Prostate gland (tissue), 2 donors: ENCODE results near the gene PHTF2. TPM values are rescaled to one million over a fixed set of nuclear protein-coding genes. Genes with fewer than 3 reads are reported as not detected.

Experiments
- DNase-seq: peaks from one replicate; pipeline ENCODE4 v3.0.0-alpha.2; 2019; ENCODE audit warnings: low spot score
- H3K27ac ChIP-seq, 2 donors: fragments of 200-600 bp; sonication (generic); 2 replicates each; pipeline ENCODE4 v1.5.1; 2017 to 2019
- H3K27me3 ChIP-seq: fragments of 200-600 bp; sonication (generic); replicated peaks from 2 replicates; pipeline ENCODE4 v1.5.1; 2019; ENCODE audit not compliant: insufficient read depth
- H3K36me3 ChIP-seq, 2 donors: fragments of 200-600 bp; sonication (generic); 1 replicate in 1 of 2; 2 replicates in 1 of 2; pipeline versions ENCODE4 v1.5.1 to v1.8.1; 2017 to 2019
- H3K4me1 ChIP-seq: fragments of 200-600 bp; sonication (generic); replicated peaks from 2 replicates; pipeline ENCODE4 v1.5.1; 2019
- H3K4me3 ChIP-seq, 2 donors: fragments of 200-600 bp; sonication (generic); 2 replicates each; pipeline ENCODE4 v1.5.1; 2017 to 2019
- H3K9me3 ChIP-seq: fragments of 200-600 bp; sonication (generic); 2 replicates; pipeline ENCODE4 v1.5.1; 2017
- POLR2A ChIP-seq: fragments of 450-650 bp; IDR thresholded peaks from one replicate; pipeline ENCODE4 v1.6.1; 2016; ENCODE audit warnings: antibody characterized with exemption, mild to moderate bottlenecking
- POLR2AphosphoS5 ChIP-seq: sonication (generic); formaldehyde crosslinking; IDR thresholded peaks from one replicate; pipeline ENCODE4 v1.6.1; 2017; ENCODE audit warnings: antibody characterized with exemption
- WGBS: methylation state at CpG from one replicate; pipeline ENCODE4 v1.1.5; 2018; 5-methylcytosine and 5-hydroxymethylcytosine counted together
- intact Hi-C: fragments of 100-400 bp; cut with DNase I; formaldehyde crosslinking; loops from one replicate; pipeline ENCODE4 v1.14.2; 2022
- small RNA-seq, 2 donors: library from RNA; depleted of rRNA; stranded (forward); fragments of <200 nt; gene quantifications; one replicate each; pipeline ENCODE3, GENCODE V24; 2016
- total RNA-seq, 2 donors: library from RNA; depleted of rRNA; stranded (reverse); fragments of >200 nt; gene quantifications; one replicate each; pipeline ENCODE4 v1.1.0, GENCODE V29; 2016
- TF ChIP-seq, protein P1 (sequence below), 4 experiments: fragments of 200-600 bp in 2 of 4; fragments of 450-650 bp in 2 of 4; sonication (generic) in 2 of 4; IDR thresholded peaks; 1 replicate in 3 of 4; 2 replicates in 1 of 4; pipeline ENCODE4 v1.5.1; 2016 to 2019; ENCODE audit warnings: antibody characterized with exemption in 4 of 4, mild to moderate bottlenecking in 2 of 4, moderate library complexity in 2 of 4

The PHTF2 gene
- total RNA-seq, 2 donors from 2014 or later = 7.7 to 17.3 TPM

- WGBS = 71% methylated on average over 3 of the region's 3 CpGs
- intact Hi-C loops = no loop called here
- Histone ChIP-seq H3K27me3 (no peaks in the 10 kb centered on the region), H3K4me3 (no peak overlapping the region), H3K36me3 (no peaks in the 10 kb centered on the region), H3K9me3 (no peaks in the 10 kb centered on the region), H3K27ac (no peak overlapping the region), H3K4me1 (no peaks in the 10 kb centered on the region)
- TF ChIP-seq POLR2AphosphoS5 (no peak), POLR2A (no peak)
- TF ChIP-seq, protein P1, sequence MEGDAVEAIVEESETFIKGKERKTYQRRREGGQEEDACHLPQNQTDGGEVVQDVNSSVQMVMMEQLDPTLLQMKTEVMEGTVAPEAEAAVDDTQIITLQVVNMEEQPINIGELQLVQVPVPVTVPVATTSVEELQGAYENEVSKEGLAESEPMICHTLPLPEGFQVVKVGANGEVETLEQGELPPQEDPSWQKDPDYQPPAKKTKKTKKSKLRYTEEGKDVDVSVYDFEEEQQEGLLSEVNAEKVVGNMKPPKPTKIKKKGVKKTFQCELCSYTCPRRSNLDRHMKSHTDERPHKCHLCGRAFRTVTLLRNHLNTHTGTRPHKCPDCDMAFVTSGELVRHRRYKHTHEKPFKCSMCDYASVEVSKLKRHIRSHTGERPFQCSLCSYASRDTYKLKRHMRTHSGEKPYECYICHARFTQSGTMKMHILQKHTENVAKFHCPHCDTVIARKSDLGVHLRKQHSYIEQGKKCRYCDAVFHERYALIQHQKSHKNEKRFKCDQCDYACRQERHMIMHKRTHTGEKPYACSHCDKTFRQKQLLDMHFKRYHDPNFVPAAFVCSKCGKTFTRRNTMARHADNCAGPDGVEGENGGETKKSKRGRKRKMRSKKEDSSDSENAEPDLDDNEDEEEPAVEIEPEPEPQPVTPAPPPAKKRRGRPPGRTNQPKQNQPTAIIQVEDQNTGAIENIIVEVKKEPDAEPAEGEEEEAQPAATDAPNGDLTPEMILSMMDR (IDR thresholded peaks at IDR 0.05) = no peak
- DNase-seq = no peak
Observed at GRCh38 chr7:78002021-78002420, 203.4 kb downstream of the PHTF2 start.

DNA sequence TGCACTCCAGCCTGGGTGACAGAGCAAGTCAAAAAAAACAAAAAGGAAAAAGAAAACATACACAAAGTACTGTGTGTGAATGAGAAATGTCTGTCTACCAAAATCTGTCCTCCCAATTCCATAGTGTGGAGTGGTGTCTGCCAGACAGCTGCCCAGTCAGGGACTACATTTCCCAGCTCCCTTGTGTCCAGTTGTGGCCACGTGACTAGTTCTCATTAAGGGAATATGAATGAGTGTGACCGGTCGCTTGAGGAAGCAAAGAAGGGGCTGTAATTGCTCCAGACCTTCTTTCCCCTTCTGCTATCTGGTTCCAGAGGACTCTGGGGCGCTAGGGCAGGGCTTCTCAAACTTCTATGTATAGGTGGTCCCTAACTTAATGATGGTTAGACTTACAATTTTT is 204.1 kb downstream of the PHTF2 start:
- TF ChIP-seq, protein P1 (IDR thresholded peaks at IDR 0.05) = no peak
- no peak for TF ChIP-seq POLR2A
- no peak for TF ChIP-seq POLR2AphosphoS5
- Histone ChIP-seq H3K27ac (no peak overlapping the region), H3K4me1 (no peaks in the 10 kb centered on the region), H3K9me3 (no peaks in the 10 kb centered on the region), H3K4me3 (no peak overlapping the region), H3K27me3 (no peaks in the 10 kb centered on the region), H3K36me3 (no peaks in the 10 kb centered on the region)
- WGBS = 92% methylated on average over 4 of the region's 4 CpGs
- intact Hi-C loops = no loop called here
- DNase-seq = no peak

DNA sequence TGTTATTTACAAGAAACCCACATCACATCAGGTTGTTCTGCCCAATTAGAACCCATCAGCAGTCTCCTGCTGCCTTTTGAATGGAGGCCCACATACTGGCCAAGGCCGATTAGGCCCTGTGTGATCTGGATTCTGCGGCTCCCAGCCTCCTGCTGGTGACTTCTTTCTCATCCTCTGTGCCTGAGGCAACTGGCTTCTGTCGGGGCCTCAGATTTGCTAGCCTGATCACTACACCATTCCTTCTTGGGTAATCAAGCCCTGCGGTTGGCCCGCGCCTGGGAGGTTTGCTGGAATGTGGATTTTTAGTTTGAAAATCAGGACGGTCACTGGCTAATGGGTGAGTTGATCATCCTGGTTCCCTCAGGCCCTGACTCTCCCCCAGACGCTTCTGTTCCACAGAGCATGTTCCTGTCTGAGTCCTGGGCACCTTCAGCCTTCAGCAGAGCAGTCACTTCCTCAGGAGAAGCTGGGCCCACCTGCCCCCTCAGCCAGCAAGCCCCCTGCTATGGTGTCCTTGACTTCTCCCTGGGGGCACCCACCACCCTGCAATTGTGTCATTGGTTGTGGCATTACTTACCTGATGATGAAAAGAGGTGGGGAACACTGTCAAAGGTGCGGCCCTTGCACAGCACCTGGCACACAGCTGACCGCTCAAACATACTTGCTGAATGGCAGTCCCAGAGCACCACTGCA is 207.6 kb downstream of the PHTF2 start:
- H3K4me3 ChIP-seq = no peak overlapping the region
- TF ChIP-seq POLR2A = no peak
- no peak for TF ChIP-seq POLR2AphosphoS5
- TF ChIP-seq, protein P1 (IDR thresholded peaks at IDR 0.05) = no peak
- no peak for DNase-seq
- WGBS = 96% methylated on average over 10 of the region's 10 CpGs
- intact Hi-C loops = no loop called here
- H3K4me1 ChIP-seq = no peaks in the 10 kb centered on the region
- H3K27me3 ChIP-seq = no peaks in the 10 kb centered on the region
- no peak overlapping the region for H3K27ac ChIP-seq
- no peaks in the 10 kb centered on the region for H3K36me3 ChIP-seq
- H3K9me3 ChIP-seq = no peaks in the 10 kb centered on the region

Small RNAs within 50 kb of the gene (small RNA-seq; reads per million reads assigned to genes)
- gene RF00019 = 0 reads per million in 2 donors

Other genes starting within 250 kb of the PHTF2 start
- 10 to 100 TPM; 19.4 to 20.7 TPM for gene RSBN1L, start 102.3 kb upstream of the PHTF2 start, total RNA-seq
- 10 to 100 TPM; 17.5 to 20.6 TPM for gene TMEM60, start 339 bp upstream of the PHTF2 start, total RNA-seq